G401.6 (cell line): Measurements from ENCODE around the gene EFEMP2.

ENCODE experiments used
- FAIRE-seq: peaks from 2 replicates; lab custom pipeline; 2012; peaks lifted over from hg19 to GRCh38; lab: Jason Lieb, UNC

EFEMP2 gene

DNA sequence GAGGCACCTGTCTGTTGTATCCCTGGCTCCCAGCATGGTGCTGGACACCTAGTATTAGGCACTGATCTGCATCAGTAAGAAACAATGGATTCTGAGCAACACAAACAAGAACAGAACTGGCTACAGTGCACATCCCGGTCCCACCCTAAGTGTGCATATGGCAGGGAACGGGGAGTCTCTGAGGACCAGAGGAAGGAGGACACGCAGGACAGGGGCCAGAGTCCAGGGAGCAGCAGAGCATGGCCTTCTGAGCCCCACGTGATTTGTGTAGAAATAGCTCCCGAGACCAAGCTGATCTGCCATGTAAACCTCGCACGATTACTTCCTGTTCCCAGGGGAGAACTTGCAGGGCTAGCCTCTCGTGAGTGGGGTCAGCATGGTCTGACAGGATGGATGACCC, 51.5 kb downstream of the EFEMP2 start:
- FAIRE-seq: no peak

DNA sequence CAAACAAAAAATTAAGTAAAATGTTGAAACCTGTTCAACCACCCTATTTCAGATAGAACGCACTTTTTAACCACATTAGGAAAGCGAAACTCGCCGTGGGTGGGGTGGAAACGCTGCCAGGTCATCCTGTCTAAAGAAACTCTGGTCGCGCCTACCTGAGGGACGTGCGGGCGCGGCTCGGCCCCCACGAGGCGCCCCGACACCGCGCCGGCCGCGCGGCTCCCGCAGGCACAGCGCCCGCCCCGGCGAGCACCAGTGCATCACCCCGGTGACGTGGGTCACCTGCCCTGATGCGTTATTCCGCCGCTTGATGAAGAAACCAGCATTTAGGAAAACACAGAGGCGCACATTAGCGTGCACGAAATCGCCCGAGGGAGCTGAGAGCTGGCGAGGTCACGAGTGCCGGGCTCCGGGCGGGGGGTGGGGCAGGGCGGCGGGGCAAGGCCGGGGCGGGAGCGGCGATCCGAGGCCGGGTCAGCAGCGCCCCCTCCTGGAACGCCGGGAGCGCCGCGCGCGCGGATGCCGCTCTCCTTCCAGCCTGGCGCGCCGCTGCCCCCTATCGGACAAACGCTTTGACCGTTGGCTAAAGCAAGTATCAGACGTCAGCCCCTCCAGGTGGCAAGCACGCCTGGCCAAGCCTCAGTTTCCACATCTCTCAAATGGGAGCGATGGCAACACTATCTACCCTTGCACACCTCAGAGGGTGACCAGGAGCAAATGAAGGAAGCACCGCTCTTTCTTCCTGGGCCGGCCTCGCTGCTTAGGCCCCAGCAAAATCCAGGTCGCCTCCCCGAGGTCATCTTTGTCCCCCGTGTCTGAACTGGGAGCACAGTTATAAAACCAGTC, 54.5 kb downstream of the EFEMP2 start:
- no peak for FAIRE-seq

DNA sequence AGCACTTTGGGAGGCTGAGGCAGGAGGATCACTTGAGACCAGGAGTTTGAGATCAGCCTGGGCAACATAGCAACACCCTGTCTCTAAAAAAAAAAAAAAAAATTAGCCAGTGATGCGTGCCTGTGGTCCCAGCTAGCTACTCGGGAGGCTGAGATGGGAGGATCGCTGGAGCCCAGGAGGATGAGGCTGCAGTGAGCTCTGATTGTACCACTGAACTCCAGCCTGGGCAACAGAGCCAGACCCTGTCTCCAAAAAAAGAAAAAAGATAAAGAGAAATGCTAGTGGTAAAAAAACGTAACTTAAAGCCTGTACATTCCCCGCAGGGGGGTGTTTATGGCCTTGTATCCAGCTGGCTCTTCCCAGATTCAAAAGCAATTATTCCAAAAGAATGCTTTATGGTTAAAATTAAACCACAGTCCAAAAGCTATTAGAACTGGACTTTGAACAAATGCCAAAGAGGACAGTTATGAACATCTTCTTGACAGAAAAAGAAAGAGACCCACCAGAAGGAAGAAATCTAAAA, 55.2 kb downstream of the EFEMP2 start:
- no peak for FAIRE-seq

DNA sequence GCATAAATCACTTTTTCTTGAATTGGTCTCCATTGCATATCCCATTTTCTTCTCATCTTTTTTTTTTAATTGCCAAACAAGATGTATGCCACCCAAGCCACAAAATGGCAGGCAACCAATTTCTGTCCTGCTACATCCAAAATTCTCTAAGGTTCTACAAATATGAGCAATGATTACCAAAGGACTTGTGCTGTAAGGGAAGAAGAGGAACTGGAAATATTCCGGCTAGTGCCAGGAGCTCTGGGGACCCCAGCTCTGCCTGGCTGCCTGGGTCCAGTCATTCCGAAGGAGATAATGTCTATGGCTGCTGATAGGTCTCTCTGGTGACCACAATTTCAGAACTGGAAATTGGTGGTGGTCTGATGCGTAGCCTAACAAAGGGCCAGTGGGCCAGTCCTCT, 55.9 kb downstream of the EFEMP2 start:
- FAIRE-seq: no peak
